SK-N-SH (cell line): ENCODE measurements around the gene TMEM176B.

Experiments
- EZH2phosphoT487 ChIP-seq: fragments of 200-600 bp; sonication (generic); IDR thresholded peaks from 2 replicates; pipeline ENCODE4 v1.6.1; 2017; ENCODE audit warnings: low read depth, mixed run types, mild to moderate bottlenecking, antibody characterized with exemption, moderate library complexity, borderline replicate concordance
- MXI1 ChIP-seq: IDR thresholded peaks from 2 replicates; pipeline ENCODE4 v1.6.1; 2012; ENCODE audit warnings: mild to moderate bottlenecking, low read depth, low read length, improper control_type of control experiment
- NFIC ChIP-seq: IDR thresholded peaks from 2 replicates; pipeline ENCODE4 v1.4.0; 2012; ENCODE audit warnings: borderline replicate concordance

GRCh38 chr7:150848111-150848510 lies 47.9 kb upstream of the TMEM176B start:
- TF ChIP-seq EZH2phosphoT487, result no peak
- TF ChIP-seq NFIC, result no peak
- no peak for TF ChIP-seq MXI1
